NCI-H1105 (cell line): ENCODE data around the gene SP7.
"Not testable (repeated sequence)": the region's sequence is repeated elsewhere in the genome, so short reads cannot be mapped to it uniquely, and the experiment has no call there.

ENCODE experiments used
- DNase-seq: peaks from one replicate; lab custom pipeline; 2025; lab: John Stamatoyannopoulos, UW

Gene SP7

GRCh38 chr12:53320352-53321195 lies 15.6 kb downstream of the SP7 start:
- no peak for DNase-seq

- DNase-seq: no peak
Observed at GRCh38 chr12:53313996-53314395, 22.2 kb downstream of the SP7 start.

- no peak for DNase-seq
Observed at GRCh38 chr12:53308276-53308675, 27.9 kb downstream of the SP7 start.

GRCh38 chr12:53306826-53307225 lies 29.3 kb downstream of the SP7 start:
- DNase-seq: no peak

- DNase-seq: no peak
Observed at GRCh38 chr12:53302903-53303302, 33.3 kb downstream of the SP7 start.

GRCh38 chr12:53300187-53300586 lies 36.0 kb downstream of the SP7 start:
- DNase-seq: no peak

- peak; percentile 63 for DNase-seq
Observed at GRCh38 chr12:53299454-53300180, 36.5 kb downstream of the SP7 start, which contains the start of gene MYG1. TSS of gene MYG1 (plus strand) at chr12:53299695. CDS start at chr12:53299738, 43 bp downstream.

- DNase-seq: no peak
Observed at GRCh38 chr12:53299101-53299453, 37.1 kb downstream of the SP7 start.

GRCh38 chr12:53298164-53298563 lies 38.0 kb downstream of the SP7 start:
- no peak for DNase-seq

- not testable (repeated sequence) for DNase-seq
Observed at GRCh38 chr12:53297106-53297505, 39.0 kb downstream of the SP7 start.

- no peak for DNase-seq
Observed at GRCh38 chr12:53295891-53296219, 40.3 kb downstream of the SP7 start.

- peak; percentile 56 for DNase-seq
Observed at GRCh38 chr12:53295070-53295890, 40.9 kb downstream of the SP7 start, which contains the start of gene PFDN5. TSS of gene PFDN5 (plus strand) at chr12:53295542. CDS start at chr12:53295568, 26 bp downstream.

- peak; percentile 71 for DNase-seq
Observed at GRCh38 chr12:53292426-53292825, 43.7 kb downstream of the SP7 start.

- DNase-seq: no peak
Observed at GRCh38 chr12:53290661-53291060, 45.5 kb downstream of the SP7 start.

GRCh38 chr12:53289891-53290290 lies 46.3 kb downstream of the SP7 start:
- no peak for DNase-seq

GRCh38 chr12:53288322-53288721 lies 47.8 kb downstream of the SP7 start:
- no peak for DNase-seq

- peak; percentile 2 for DNase-seq
Observed at GRCh38 chr12:53287741-53288216, 48.4 kb downstream of the SP7 start.

GRCh38 chr12:53286448-53286847 lies 49.7 kb downstream of the SP7 start:
- DNase-seq: no peak

GRCh38 chr12:53279888-53280498 lies 56.2 kb downstream of the SP7 start:
- no peak for DNase-seq

- DNase-seq: no peak
Observed at GRCh38 chr12:53279283-53279869, 56.8 kb downstream of the SP7 start.

GRCh38 chr12:53277981-53278380 lies 58.2 kb downstream of the SP7 start:
- no peak for DNase-seq
